PC-3 (cell line): Measurements from ENCODE around the gene LHFPL2. TPM values are rescaled to one million over a fixed set of nuclear protein-coding genes. Genes with fewer than 3 reads are reported as not detected.

Source experiments
- ATAC-seq: fragments of 200-7000 bp; cut with Tn5 transposase; 2 replicates; pipeline ENCODE4 v1.9.1; 2020; ENCODE audit warnings: mild to moderate bottlenecking, moderate library complexity
- BruUV-seq: library from RNA; stranded (reverse); fragments of 400-500 nt; replicated peaks from 2 replicates; lab custom pipeline; 2021; lab: Mats Ljungman, UMichigan
- CTCF ChIA-PET: fragments of 300-600 bp; sonication (Branson Sonifier 250); formaldehyde crosslinking; loops from one replicate; lab custom pipeline; 2022; ENCODE audit warnings: antibody characterized with exemption; lab: Charles Lee
- POLR2A ChIA-PET: fragments of 300-600 bp; sonication (Branson Sonifier 250); formaldehyde crosslinking; loops from one replicate; lab custom pipeline; 2022; ENCODE audit warnings: antibody characterized with exemption; ENCODE audit not compliant: unreplicated experiment; lab: Charles Lee
- DNase-seq: peaks from one replicate; pipeline ENCODE4 v3.0.0-alpha.2; 2015
- H2AFZ ChIP-seq: fragments of 300-600 bp; sonication (generic); 2 replicates; pipeline ENCODE4 v1.6.0; 2016; ENCODE audit warnings: antibody characterized with exemption, low read length
- H3F3A ChIP-seq: fragments of 300-600 bp; sonication (generic); one replicate; pipeline ENCODE4 v1.6.0; 2017; ENCODE audit warnings: antibody characterized with exemption, low read length, control low read depth, mild to moderate bottlenecking; ENCODE audit not compliant: unreplicated experiment
- H3K27ac ChIP-seq: fragments of 300-600 bp; sonication (generic); 2 replicates; pipeline ENCODE4 v1.5.1; 2016; ENCODE audit warnings: mild to moderate bottlenecking, low read length
- H3K27me3 ChIP-seq: fragments of 300-600 bp; sonication (generic); 2 replicates; pipeline ENCODE4 v1.6.1; 2016; ENCODE audit warnings: low read length, mixed read lengths
- H3K36me3 ChIP-seq: fragments of 300-600 bp; sonication (generic); 2 replicates; pipeline ENCODE4 v1.6.1; 2016; ENCODE audit warnings: low read depth, mixed run types, low read length, mixed read lengths
- H3K4me1 ChIP-seq: fragments of 300-600 bp; sonication (generic); 2 replicates; pipeline ENCODE4 v1.5.1; 2016; ENCODE audit warnings: low read length; ENCODE audit not compliant: insufficient read depth
- H3K4me2 ChIP-seq: fragments of 300-600 bp; sonication (generic); 2 replicates; pipeline ENCODE4 v1.6.0; 2016; ENCODE audit warnings: low read length
- H3K4me3 ChIP-seq: fragments of 300-600 bp; sonication (generic); 2 replicates; pipeline ENCODE4 v1.5.1; 2016; ENCODE audit warnings: mild to moderate bottlenecking, low read length, mixed read lengths
- H3K79me2 ChIP-seq: fragments of 300-600 bp; sonication (generic); 2 replicates; pipeline ENCODE4 v1.6.1; 2017; ENCODE audit warnings: low read length, mixed read lengths
- H3K9ac ChIP-seq: fragments of 300-600 bp; sonication (generic); 2 replicates; pipeline ENCODE4 v1.6.0; 2016; ENCODE audit warnings: mild to moderate bottlenecking, low read length
- H3K9me2 ChIP-seq: fragments of 300-600 bp; sonication (generic); replicated peaks from 2 replicates; pipeline ENCODE4 v1.6.1; 2016; ENCODE audit warnings: mixed run types, low read length, mixed read lengths
- H3K9me3 ChIP-seq: fragments of 300-600 bp; sonication (generic); 2 replicates; pipeline ENCODE4 v1.6.1; 2016; ENCODE audit warnings: low read length, mixed read lengths
- H4K20me1 ChIP-seq: fragments of 300-600 bp; sonication (generic); 2 replicates; pipeline ENCODE4 v1.6.1; 2016; ENCODE audit warnings: low read length, mixed read lengths
- CTCF ChIP-seq: fragments of 300-600 bp; sonication (generic); conservative IDR thresholded peaks from 2 replicates; pipeline ENCODE4 v1.5.1; 2017; ENCODE audit warnings: antibody characterized with exemption, low read depth, mild to moderate bottlenecking, low read length
- EZH2 ChIP-seq: fragments of 300-600 bp; sonication (generic); IDR thresholded peaks from one replicate; pipeline ENCODE4 v1.6.1; 2017; ENCODE audit warnings: antibody characterized with exemption, mild to moderate bottlenecking, low read length; ENCODE audit not compliant: unreplicated experiment
- EZH2phosphoT487 ChIP-seq: fragments of 300-600 bp; sonication (generic); IDR thresholded peaks from 2 replicates; pipeline ENCODE4 v1.6.1; 2018; ENCODE audit warnings: mild to moderate bottlenecking, antibody characterized with exemption, low read length, borderline replicate concordance
- intact Hi-C: fragments of 100-400 bp; cut with micrococcal nuclease; formaldehyde crosslinking; loops from 2 replicates; pipeline ENCODE4 v1.9.0; 2023
- total RNA-seq: library from RNA; depleted of rRNA; stranded (reverse); fragments of >200 nt; gene quantifications from 2 replicates; pipeline ENCODE4 v1.2.3, GENCODE V29; 2014

LHFPL2 gene
- total RNA-seq, 1 experiment from 2014 or later: 21.7 TPM

- Histone ChIP-seq H3K27ac (no peak overlapping the region), H3K9me3 (no peaks in the 10 kb centered on the region), H3F3A (no peaks in the 10 kb centered on the region), H3K9ac (no peak overlapping the region), H3K4me1 (peaks cover 7% of the 10 kb centered on the region), H3K4me3 (no peak overlapping the region), H3K27me3 (no peaks in the 10 kb centered on the region), H3K79me2 (no peaks in the 10 kb centered on the region), H4K20me1 (no peaks in the 10 kb centered on the region), H3K9me2 (no peaks in the 10 kb centered on the region), H3K4me2 (no peak overlapping the region), H3K36me3 (no peaks in the 10 kb centered on the region), H2AFZ (no peak overlapping the region)
- no peak for DNase-seq
- POLR2A ChIA-PET: no interaction called here
- no peak for ATAC-seq
- no TSS peak for BruUV-seq
- TF ChIP-seq EZH2phosphoT487: no peak
- TF ChIP-seq EZH2: no peak
- TF ChIP-seq CTCF: no peak
- intact Hi-C loops: loop anchor here (5.0 to 10.0 kb wide), 4 partner anchors 61 to 348 kb away; partner anchors contain the start of gene LHFPL2
- CTCF ChIA-PET: no interaction called here
These were observed 111.8 kb downstream of the LHFPL2 start for GRCh38 chr5:78536661-78537196.

- Histone ChIP-seq H3K9ac (no peak overlapping the region), H3K4me3 (no peak overlapping the region), H3K79me2 (no peaks in the 10 kb centered on the region)
These were observed 113.7 kb downstream of the LHFPL2 start for GRCh38 chr5:78534905-78535200.

More at GRCh38 chr5:78534905-78535200, 113.7 kb downstream of the LHFPL2 start:
- TF ChIP-seq EZH2: no peak
- TF ChIP-seq EZH2phosphoT487: no peak
- TF ChIP-seq CTCF: no peak
- Histone ChIP-seq H3K4me2 (no peak overlapping the region), H3K9me2 (no peaks in the 10 kb centered on the region), H3K4me1 (peaks cover 15% of the 10 kb centered on the region), H3K27ac (no peak overlapping the region), H3K9me3 (no peaks in the 10 kb centered on the region), H3K27me3 (no peaks in the 10 kb centered on the region), H3F3A (no peaks in the 10 kb centered on the region), H4K20me1 (no peaks in the 10 kb centered on the region), H3K36me3 (no peaks in the 10 kb centered on the region), H2AFZ (no peak overlapping the region)
- ChIA-PET POLR2A (no interaction called here), CTCF (no interaction called here)
- intact Hi-C loops: loop anchor here (5.0 to 10.0 kb wide), 5 partner anchors 62 to 350 kb away; partner anchors contain the start of gene LHFPL2
- DNase-seq (no peak), ATAC-seq (no peak)
- BruUV-seq: no TSS peak
